NCI-H1092 treated with DMSO at 0.1 percent for 48 hours (cell line): ENCODE measurements around the gene CNTN3.

Experiments
- DNase-seq: peaks from one replicate; lab custom pipeline; 2025; lab: John Stamatoyannopoulos, UW

CNTN3 gene

DNA sequence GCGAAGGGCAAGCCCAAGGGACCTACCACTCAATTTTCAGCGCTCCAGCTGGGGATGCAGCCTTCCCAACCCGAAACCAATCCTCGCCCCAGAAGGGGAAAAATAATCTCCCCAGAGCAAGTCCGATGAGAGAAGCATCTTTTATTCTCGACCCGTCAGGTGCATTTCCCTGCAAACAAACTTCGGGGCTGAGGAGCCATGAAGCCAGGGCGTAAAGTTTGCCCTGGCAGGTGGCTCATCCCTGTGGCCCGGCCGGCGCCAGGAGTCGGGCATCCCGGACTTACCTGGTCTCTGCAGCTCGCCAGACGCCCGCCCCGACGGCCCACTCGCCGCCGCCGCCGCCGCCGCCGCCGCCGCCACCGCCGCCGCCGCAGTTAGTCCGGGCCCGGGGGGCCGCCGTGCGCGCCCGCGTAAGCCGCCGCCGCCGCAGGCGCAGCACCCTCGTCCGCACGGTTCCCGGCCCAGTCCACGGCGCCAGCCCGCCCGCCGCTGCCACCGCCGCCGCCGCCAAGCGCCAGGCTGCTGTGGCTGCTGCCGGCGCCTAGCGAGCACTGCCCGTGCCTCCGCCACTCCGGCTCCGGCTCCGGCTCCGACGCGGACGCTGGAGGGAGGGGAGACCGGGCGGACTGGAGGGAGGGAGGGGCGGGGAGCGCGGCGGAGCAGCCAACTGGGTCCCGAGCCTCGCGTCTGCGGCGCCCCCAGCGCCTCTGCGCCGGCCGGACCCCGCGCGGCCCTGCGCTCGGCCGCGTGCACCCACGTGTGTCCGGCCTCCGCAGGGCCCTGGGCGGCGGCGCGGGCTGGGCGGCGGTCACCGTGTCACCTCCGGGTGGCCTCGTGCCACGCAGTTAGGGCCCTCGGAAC lies at the start of gene CNTN3:
Gene CNTN3 (minus strand): TSS at position 553 of the 861 bp plus-strand sequence. CDS start 93,547 bp downstream, outside the sequence.
- DNase-seq: peak; percentile 14

DNA sequence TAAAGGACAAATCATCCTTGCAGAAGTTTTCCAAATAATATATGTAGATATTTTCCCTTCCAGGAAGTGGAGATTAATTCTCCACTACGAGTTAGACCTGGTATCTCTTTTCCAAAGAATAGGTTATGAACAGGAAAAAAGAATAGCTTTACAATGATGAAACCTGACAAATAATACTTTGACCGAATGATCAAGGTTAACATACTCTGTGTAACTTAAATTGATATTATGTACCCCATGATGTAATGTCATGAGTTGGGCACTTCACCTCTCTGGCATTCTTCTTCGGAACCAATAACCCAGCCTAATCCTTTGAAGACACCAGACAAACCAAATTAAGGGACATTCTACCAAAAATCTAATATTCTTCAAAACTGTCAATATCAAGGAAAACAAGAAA lies 48.7 kb upstream of the CNTN3 start:
- DNase-seq: no peak

GRCh38 chr3:74661672-74662071 lies 47.2 kb upstream of the CNTN3 start:
- DNase-seq: no peak

DNA sequence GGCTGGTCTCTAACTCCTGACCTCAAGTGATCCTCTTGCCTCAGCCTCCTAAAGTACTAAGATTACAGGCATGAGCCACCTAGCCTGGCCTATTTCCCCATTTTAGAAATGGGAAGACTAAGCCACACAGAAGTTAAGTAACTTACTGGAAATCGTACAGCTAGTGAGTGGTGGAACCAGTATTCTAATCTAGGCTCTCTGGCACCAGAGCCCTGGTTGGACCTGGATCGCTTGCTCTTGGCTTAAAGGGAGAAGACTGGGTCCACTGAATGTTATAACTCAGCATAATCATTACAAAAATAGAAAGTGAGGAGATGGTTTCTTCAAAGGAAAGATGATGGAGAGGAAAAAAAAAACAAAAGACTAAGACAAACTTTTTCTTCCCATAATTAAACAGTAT lies 37.4 kb upstream of the CNTN3 start:
- DNase-seq: no peak

- DNase-seq: no peak
Observed at GRCh38 chr3:74651292-74651691, 36.8 kb upstream of the CNTN3 start.

DNA sequence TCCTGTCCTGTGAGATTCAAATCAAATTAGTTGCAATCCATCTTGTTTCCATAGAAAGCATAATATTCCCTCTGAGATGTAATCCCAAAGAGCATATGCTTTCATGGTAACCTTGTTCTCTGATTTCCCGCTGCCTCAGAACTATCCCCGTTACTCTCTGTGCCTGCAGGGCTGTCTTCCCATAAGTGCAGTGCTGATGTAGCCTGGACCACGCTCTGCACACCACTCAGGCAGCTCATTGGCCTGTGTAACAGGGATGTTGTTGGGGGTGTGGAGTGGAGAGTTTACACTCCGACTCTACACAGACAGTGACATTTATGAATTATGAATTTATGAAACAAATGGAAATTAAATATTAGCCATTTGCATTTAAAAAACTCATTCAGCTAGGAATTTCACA lies 33.6 kb upstream of the CNTN3 start:
- DNase-seq: no peak

- no peak for DNase-seq
Observed at GRCh38 chr3:74646094-74646493, 31.6 kb upstream of the CNTN3 start.

- DNase-seq: peak; percentile 25
Observed at GRCh38 chr3:74643636-74644035, 29.2 kb upstream of the CNTN3 start.

GRCh38 chr3:74642876-74643275 lies 28.4 kb upstream of the CNTN3 start:
- no peak for DNase-seq

DNA sequence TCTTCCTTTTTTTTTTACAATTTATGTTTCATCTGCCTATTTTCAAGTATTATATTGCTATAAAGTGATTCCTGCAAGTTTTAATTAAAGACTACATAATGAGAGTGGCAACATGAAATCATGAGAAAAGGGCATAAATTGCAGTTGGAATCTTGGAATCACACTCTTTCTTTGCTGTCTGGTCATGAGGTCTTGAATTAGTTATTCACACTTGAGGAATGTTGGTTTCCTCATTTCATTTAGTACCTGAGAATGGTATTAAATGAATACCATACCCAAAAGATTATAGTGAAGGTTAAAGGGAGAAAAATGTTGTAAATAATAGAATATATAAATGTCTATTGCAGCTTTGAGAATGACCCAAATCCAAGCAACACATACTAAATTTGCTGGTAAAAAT lies 25.8 kb upstream of the CNTN3 start:
- no peak for DNase-seq

- DNase-seq: no peak
Observed at GRCh38 chr3:74639681-74640080, 25.2 kb upstream of the CNTN3 start.

GRCh38 chr3:74636981-74637380 lies 22.5 kb upstream of the CNTN3 start:
- DNase-seq: no peak

DNA sequence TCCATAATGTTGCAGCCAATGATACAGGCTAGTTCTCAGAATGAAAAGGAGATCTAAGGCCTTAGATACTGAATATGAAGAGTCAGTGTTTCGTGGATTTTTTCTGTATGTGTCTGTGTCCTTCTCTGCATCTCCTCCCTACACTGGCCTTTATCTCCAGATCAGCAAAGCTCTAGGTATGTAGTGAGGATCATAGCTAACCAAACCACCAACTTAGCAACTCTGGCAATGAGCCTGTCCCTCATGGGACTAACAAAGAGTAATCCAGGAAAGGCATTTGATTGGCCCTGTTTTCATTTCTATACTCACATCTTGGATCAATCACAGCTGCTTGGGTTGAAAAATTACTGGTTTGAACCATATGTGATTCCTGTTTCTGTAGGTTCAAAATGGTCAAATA lies 18.6 kb upstream of the CNTN3 start:
- DNase-seq: no peak

- DNase-seq: no peak
Observed at GRCh38 chr3:74631351-74632140, 17.1 kb upstream of the CNTN3 start.

GRCh38 chr3:74630602-74631001 lies 16.1 kb upstream of the CNTN3 start:
- DNase-seq: no peak

- no peak for DNase-seq
Observed at GRCh38 chr3:74626011-74626410, 11.6 kb upstream of the CNTN3 start.

DNA sequence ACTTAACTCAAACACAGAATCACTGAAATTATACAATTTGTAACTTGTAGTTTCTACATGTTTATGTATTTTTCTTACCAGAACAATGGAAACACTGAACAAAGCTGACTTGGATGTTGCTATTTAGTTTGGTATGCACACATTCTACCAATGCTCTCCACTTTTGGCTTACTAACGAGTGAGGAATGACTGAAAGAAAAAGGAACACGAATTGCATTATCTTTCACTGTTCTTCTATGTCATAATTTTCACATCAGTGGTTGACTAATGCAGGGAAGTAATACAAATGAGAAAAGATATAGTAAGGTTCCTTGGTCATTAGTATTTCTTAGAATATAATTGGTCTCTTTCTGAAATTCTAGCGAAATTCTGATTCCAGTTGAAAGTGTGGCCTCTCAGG lies 9.8 kb upstream of the CNTN3 start:
- DNase-seq: no peak

DNA sequence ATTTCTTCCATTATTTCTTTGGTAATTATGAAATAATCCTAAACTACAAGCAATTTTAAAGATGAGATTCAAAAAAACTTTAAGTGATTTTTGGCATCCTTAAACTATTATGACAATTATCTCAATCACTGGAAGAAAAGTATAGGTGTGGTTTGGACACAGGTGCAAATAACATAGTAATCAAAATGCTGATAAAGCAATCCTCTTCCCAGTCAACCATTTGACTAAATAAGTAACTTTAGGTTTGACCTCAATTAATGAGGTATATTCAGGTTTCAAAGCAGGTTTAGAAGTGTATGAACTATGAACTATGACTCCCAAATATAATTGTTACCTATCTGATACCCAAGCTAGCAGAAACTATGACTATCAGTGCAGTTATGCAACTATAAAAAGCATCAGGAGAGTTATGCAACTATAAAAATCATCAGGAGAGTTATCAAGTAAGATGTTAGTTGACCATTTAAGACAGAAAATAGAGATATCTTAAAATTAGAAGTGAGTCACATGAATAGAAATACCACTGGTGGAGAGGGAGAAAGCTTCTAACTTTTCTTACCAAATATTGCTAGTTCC lies 8.9 kb upstream of the CNTN3 start:
- no peak for DNase-seq

DNA sequence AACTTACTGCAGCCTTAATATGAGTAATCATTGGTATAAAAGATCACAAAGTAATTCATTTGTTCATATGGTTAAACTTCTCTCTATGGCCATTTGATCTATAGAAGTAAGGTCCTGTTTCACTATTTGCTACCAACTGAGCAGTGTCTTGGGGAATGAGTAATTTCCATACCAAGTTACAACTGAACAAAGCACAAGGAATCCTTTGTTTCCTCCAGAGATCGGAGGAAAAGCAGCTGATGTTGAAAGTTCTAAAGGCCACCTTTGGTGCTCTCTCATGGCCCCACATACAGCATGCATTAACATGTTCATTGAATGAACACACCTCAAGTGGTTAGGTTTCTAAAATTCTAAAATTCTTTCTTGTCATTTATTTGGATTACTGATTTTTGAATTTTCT lies 7.1 kb upstream of the CNTN3 start:
- DNase-seq: no peak

DNA sequence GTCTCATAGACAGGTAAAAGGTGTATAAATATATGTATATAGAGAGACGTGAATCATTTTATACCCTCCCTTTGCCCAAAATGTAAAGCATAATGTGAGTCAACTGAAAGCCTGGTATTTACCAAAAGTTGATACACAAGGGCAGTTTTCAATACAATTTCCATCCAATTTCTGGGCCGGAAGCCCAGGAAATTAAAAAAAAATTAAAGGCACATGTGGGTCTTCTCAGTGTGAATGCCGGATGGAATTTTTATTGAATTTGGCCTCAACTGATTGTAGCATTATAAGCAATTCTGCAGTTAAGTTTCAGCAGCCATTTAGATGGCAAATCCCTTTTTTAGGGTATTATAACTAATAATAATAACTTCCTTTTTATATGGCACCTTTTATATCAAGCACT lies 3.3 kb upstream of the CNTN3 start:
- no peak for DNase-seq

DNA sequence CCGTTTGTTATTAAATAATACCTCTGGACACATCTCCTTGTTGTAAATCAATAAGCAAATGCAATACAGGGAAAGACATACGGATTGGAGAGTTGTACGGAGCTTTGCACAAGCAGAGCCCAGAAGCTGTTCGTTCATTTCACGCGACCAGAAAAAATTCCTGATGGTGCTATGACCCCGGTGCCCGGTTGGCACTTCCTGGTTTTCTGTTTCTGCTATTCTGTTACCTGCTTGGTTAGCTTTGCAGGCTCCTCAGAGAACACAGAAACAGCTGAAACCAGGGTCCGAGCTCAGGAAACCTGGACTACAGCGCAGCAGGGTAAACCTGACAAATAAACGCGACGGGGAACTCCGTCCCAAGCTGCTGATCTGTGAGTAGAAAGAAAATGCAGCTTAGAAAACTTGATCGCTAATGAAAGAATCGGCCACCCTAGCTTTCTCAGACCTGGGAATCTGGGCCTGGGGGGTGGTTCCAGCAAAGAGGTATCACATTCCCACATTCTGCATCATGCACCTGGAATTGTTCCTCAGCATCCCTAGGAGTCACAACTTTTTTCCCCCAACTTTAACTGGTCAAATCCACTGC lies 845 bp downstream of the CNTN3 start:
- DNase-seq: no peak

GRCh38 chr3:74613060-74613459 lies 1.4 kb downstream of the CNTN3 start:
- no peak for DNase-seq

GRCh38 chr3:74611206-74611605 lies 3.3 kb downstream of the CNTN3 start:
- no peak for DNase-seq
